ENCODE measurements around the gene CMIP. TPM values are rescaled to one million over a fixed set of nuclear protein-coding genes. Genes with fewer than 3 reads are reported as not detected.

The CMIP gene
- total RNA-seq, 6 experiments from 2014 or later, result 12.2 to 23.0 (median 16.5) TPM

- TF ChIP-seq POLR2A (IDR thresholded peaks at IDR 0.05), result no peak
- TF ChIP-seq, protein P1, sequence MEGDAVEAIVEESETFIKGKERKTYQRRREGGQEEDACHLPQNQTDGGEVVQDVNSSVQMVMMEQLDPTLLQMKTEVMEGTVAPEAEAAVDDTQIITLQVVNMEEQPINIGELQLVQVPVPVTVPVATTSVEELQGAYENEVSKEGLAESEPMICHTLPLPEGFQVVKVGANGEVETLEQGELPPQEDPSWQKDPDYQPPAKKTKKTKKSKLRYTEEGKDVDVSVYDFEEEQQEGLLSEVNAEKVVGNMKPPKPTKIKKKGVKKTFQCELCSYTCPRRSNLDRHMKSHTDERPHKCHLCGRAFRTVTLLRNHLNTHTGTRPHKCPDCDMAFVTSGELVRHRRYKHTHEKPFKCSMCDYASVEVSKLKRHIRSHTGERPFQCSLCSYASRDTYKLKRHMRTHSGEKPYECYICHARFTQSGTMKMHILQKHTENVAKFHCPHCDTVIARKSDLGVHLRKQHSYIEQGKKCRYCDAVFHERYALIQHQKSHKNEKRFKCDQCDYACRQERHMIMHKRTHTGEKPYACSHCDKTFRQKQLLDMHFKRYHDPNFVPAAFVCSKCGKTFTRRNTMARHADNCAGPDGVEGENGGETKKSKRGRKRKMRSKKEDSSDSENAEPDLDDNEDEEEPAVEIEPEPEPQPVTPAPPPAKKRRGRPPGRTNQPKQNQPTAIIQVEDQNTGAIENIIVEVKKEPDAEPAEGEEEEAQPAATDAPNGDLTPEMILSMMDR (IDR thresholded peaks at IDR 0.05), result no peak
- intact Hi-C loops (cut with DNase I), result no loop called here
- WGBS (ENCODE audit: insufficient coverage, low coverage, low lambda C conversion rate, missing lambda C conversion rate), result 61% methylated on average over 3 of the region's 13 CpGs
- no peaks in the 10 kb centered on the region for H3K36me3 ChIP-seq
- no peaks in the 10 kb centered on the region for H3K9me3 ChIP-seq
- H3K27ac ChIP-seq, result peak overlapping the region in 2 of 3 donors; percentile 47 to 60
- DNase-seq, result peak; percentile 58 to 79 (median 63)
- ATAC-seq, result peak; percentile 73 to 90 (median 81)
- no peaks in the 10 kb centered on the region for H3K4me1 ChIP-seq
- H3K4me3 ChIP-seq, result no peak overlapping the region
- no peaks in the 10 kb centered on the region for H3K27me3 ChIP-seq
Observed at GRCh38 chr16:81752225-81752875, 307.7 kb downstream of the CMIP start.

- no peak overlapping the region for H3K4me3 ChIP-seq
- no peak for DNase-seq
- 87% methylated on average over 3 of the region's 7 CpGs for WGBS (ENCODE audit: insufficient coverage, low coverage, low lambda C conversion rate, missing lambda C conversion rate)
Observed at GRCh38 chr16:81752876-81753227, 308.2 kb downstream of the CMIP start.

DNA sequence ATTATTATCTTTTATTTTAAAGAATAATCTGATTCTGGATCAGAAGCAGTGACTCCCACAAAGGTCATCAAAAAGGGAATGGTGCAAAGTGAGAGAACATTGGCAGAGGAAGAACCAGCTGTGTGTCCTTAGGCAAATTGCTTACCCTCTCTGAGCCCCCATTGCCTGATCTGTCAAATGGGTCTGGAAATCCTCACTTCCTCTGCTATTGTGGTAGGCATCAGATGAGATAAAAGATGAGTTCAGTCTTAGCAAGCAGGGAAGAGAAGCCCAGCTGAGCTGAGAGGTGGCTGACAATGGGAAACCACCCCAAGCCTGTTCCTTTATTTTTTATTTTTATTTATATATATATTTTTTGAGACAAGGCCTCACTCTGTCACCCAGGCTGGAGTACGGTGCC, 310.2 kb downstream of the CMIP start:
- 86% methylated on average over 1 of the region's 1 CpG for WGBS (ENCODE audit: insufficient coverage, low coverage, low lambda C conversion rate, missing lambda C conversion rate)
- H3K27me3 ChIP-seq, result no peaks in the 10 kb centered on the region
- no peak overlapping the region for H3K27ac ChIP-seq
- no peaks in the 10 kb centered on the region for H3K9me3 ChIP-seq
- no peak for TF ChIP-seq POLR2A (IDR thresholded peaks at IDR 0.05)
- TF ChIP-seq, protein P1 (IDR thresholded peaks at IDR 0.05), result no peak
- H3K36me3 ChIP-seq, result no peaks in the 10 kb centered on the region
- H3K4me3 ChIP-seq, result no peak overlapping the region
- ATAC-seq, result no peak
- intact Hi-C loops (cut with DNase I), result no loop called here
- DNase-seq, result no peak
- no peaks in the 10 kb centered on the region for H3K4me1 ChIP-seq

More at GRCh38 chr16:81752876-81753227, 308.2 kb downstream of the CMIP start:
- TF ChIP-seq, protein P1 (IDR thresholded peaks at IDR 0.05), result no peak
- H3K36me3 ChIP-seq, result no peaks in the 10 kb centered on the region
- intact Hi-C loops (cut with DNase I), result no loop called here
- H3K27ac ChIP-seq, result peak overlapping the region in 2 of 3 donors; percentile 47 to 60
- no peaks in the 10 kb centered on the region for H3K27me3 ChIP-seq
- H3K4me1 ChIP-seq, result no peaks in the 10 kb centered on the region
- no peak for ATAC-seq
- no peaks in the 10 kb centered on the region for H3K9me3 ChIP-seq

GRCh38 chr16:81755915-81756614, 311.5 kb downstream of the CMIP start:
- 34% methylated on average over 9 of the region's 13 CpGs for WGBS (ENCODE audit: insufficient coverage, low coverage, low lambda C conversion rate, missing lambda C conversion rate)

More at GRCh38 chr16:81755915-81756614, 311.5 kb downstream of the CMIP start:
- Histone ChIP-seq H3K27me3 (no peaks in the 10 kb centered on the region), H3K4me3 (no peak overlapping the region), H3K4me1 (no peaks in the 10 kb centered on the region), H3K9me3 (no peaks in the 10 kb centered on the region), H3K36me3 (no peaks in the 10 kb centered on the region), H3K27ac (no peak overlapping the region)
- no peak for DNase-seq
- ATAC-seq, result peak; percentile 46 to 66 (median 60)
- TF ChIP-seq POLR2A (IDR thresholded peaks at IDR 0.05), result no peak
- TF ChIP-seq, protein P1 (IDR thresholded peaks at IDR 0.05), result no peak
- intact Hi-C loops (cut with DNase I), result no loop called here

Data from right lobe of liver (tissue), 6 donors.